Activated CD4-positive, CD25-positive, alpha-beta regulatory T cell treated with anti-CD3 and anti-CD28 coated beads, Interleukin-2, amount 50 U/mL, for 72 hours (primary cell): ENCODE results near the gene ING4.

ENCODE experiments used
- DNase-seq: peaks from one replicate; pipeline ENCODE4 v3.0.0; 2021

The ING4 gene

GRCh38 chr12:6632026-6632983 is 30.6 kb downstream of the ING4 start:
- DNase-seq = no peak

DNA sequence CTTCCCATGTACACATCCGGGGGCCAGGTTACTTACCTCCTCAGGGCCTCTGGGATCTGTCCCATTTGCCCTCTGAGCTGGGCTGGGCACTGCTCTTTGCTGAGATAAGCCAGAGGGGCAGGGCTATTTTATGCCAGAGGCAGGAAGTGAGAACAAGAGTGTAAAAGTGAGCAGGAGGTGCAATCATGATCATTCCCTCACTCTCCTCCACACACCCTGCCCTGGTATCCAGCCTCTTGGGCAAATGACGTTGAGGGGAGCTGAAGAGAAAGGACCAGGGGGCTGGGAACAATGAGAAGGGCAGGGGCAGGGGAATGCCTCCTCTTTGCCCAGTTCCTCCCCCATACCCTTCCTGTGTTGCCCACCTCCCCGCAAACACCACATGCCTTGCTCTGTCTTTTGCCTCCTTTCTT is 31.4 kb downstream of the ING4 start:
- DNase-seq = no peak

DNA sequence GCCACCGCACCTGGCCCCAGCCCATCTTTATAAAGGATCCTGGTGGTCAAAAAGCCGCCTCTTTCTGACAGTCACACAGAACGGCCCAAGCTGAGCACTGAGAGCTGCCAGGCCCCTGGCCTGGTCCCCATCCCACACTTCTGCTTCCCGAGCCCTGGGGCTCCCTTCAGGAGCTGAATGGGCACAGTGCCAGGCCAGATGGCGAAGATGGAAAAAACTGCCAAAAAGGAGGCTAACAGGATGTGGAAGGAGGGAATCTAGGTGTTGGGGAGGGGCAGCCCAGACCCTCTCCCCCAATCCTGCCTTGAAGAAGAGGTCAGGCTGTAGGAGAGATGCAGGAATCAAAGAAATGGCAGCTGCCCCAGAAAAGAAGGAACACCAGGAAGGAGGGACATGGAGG is 32.2 kb downstream of the ING4 start:
- no peak for DNase-seq

DNA sequence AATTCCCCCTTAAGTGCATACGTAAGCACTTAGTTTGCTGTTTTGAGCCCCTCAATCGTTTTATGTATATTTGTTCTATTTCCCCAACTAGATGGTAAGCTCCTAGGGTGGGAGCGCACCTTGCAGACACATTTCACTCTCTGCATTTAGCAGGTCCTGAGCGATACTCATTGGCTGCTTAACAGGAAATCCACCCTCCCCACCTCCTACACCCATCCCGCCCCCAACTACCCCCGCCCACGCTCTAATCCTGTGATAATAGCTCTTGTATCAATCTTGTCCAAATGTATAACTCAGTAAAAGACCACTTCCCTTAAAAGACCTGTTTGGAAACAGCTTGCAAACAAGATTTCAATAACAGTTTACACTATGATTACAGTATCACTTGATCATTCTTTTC is 35.3 kb downstream of the ING4 start:
- DNase-seq = no peak

DNA sequence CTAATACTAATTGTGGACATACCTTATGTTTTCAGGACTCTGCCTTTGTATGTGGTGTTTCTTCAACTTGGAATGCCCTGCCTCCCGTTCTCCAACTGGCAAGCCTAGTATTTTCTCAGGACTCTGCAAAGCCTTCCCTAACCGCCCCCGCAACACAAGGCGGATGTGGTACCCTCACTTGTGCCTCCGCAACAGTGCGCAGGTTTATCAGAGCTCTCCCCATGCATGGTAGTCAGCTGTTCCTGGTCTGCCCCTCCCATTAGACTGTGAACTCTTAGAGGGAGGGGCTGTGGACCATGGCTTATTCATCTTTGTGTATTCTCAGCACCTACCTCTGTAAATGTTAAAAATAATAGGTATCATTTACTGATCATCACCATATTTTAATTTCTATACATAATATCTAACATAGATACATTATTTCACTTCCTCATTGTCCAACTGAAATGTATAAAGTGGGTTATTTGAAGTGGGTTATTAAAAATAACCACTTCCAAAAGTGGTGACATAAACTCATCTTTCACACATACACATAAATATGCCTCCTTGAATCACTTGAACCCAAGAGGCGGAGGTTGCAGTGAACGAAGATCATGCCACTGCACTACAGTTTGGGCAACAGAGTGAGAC is 36.1 kb downstream of the ING4 start:
- DNase-seq = no peak

DNA sequence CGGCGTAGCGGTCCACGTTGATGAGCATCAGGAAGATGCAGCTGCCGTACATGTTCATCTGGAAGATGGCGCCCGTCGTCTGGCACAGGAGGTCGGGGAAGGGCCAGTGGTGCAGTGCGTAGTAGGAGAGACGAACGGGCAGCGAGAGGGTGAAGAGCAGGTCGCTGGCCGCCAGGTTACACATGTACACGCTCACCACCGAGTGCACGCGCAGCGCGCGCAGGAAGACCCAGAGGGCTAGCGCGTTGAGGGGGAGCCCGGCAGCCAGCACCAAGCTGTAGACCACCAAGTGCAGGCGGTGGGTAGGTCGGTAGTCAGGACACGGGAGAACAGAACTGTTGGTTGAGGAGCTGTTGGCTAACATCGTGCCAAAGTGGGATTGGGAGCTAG is 42.0 kb downstream of the ING4 start:
- DNase-seq = no peak

GRCh38 chr12:6620137-6620884 is 42.6 kb downstream of the ING4 start:
- peak; percentile 70 for DNase-seq

- DNase-seq = no peak
These were observed 44.3 kb downstream of the ING4 start for GRCh38 chr12:6618483-6619225.

GRCh38 chr12:6615802-6616201 is 47.1 kb downstream of the ING4 start:
- DNase-seq = no peak

DNA sequence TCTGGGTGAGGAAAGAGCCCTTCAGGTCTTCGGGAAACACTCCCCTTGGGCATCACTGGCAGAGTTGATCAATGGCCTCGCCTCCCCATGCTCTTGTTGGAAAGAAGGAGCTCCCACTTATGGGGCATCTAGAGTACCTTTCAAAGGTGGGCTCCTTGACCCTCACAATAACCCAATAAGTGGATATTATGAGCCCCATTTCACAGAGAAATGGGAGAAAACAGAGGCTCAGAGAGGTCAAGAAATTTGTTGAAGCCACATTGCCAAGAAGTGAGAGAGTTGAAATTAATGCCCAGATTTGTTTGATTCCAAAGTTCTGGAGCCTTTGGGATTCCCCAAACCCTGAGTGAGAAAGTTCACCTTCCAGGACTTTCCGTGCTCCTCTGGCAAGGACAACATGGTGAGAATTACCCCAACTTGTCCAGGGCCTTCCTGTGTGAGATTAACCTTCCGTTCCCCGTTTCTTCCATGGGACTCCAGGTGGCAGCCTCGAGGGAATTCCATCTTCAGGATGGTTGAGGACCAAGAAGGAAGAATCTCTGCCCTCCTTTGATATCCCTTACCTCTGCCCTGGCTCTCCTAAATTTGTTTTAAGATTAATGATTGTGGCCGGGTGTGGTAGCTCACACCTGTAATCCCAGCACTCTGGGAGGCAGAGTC is 48.3 kb downstream of the ING4 start:
- DNase-seq = no peak

GRCh38 chr12:6613776-6614512 is 49.0 kb downstream of the ING4 start:
- DNase-seq = no peak

- no peak for DNase-seq
These were observed 49.7 kb downstream of the ING4 start for GRCh38 chr12:6613015-6613775.

DNA sequence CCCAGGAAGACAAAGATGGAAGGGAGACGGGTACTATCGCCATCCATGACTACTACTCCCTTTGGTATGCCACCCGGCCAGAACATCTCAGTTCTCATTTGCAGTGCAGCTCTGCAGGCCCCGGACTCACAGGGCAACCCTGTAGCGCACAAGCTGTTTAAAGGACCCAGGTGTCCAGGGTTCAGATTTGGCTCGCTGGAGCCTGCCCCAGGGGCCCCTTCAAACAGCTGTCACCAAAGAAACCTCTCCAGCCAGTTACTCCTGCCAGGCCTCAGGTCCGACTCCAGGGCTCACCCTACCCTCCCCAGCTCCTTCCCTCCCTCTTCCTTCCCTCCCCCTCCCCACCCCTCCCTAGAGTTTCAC is 50.3 kb downstream of the ING4 start:
- no peak for DNase-seq

GRCh38 chr12:6612247-6612646 is 50.7 kb downstream of the ING4 start:
- no peak for DNase-seq

DNA sequence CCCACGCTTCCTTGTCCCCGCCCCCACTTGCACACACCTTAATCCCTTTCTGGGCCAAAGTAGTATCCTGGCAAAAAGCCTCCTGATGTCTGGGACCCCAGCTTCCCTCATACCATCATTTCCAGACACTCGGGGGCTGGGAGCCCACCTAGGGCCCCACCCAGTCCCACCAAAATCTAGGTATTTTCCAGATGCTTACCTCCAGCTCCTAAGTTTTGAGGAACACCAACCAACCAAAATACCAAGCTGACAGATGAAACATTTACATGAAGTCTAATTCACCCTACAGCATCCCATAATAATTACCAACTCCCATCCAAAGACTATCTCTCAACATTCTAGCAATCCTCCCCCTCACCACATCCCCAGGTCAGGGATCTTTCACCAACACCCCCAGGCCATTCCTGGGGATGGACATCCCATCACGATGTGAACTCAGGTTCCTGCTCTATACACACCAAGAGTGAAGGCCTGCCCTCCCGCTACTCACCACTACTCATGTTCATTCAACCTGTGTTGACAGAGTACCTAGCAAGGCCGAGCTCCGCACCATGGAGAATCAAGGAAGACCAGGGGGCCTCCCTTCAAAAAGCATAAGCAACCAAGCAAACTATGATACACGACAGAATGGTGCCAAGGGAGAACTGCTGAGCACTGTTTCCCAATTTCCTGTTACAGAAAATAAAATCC is 54.2 kb downstream of the ING4 start:
- DNase-seq = no peak

- peak; percentile 51 for DNase-seq
These were observed 54.9 kb downstream of the ING4 start for GRCh38 chr12:6607751-6608591.

GRCh38 chr12:6606331-6607131 is 56.4 kb downstream of the ING4 start:
- DNase-seq = peak; percentile 62
